Vagina (tissue), 2 donors: ENCODE measurements around the gene PLEKHF1. TPM values are rescaled to one million over a fixed set of nuclear protein-coding genes. Genes with fewer than 3 reads are reported as not detected.

Experiments
- DNase-seq, 2 donors: peaks; one replicate each; pipeline ENCODE4 v3.0.0-alpha.2; 2017; ENCODE audit errors: extremely low spot score in 2 of 2
- H3K27ac ChIP-seq: fragments of 200-600 bp; sonication (generic); one replicate; pipeline ENCODE4 v1.5.1; 2019
- H3K27me3 ChIP-seq: fragments of 200-600 bp; sonication (generic); one replicate; pipeline ENCODE4 v1.5.1; 2019
- H3K36me3 ChIP-seq, 2 donors: fragments of 200-600 bp; sonication (generic); one replicate each; pipeline ENCODE4 v1.5.1; 2017 to 2019
- H3K4me1 ChIP-seq: fragments of 200-600 bp; sonication (generic); one replicate; pipeline ENCODE4 v1.5.1; 2019
- H3K4me3 ChIP-seq, 2 donors: fragments of 200-600 bp; sonication (generic); 1 replicate in 1 of 2; 2 replicates in 1 of 2; pipeline ENCODE4 v1.5.1; 2016 to 2019
- H3K9me3 ChIP-seq: fragments of 200-600 bp; sonication (generic); one replicate; pipeline ENCODE4 v1.5.1; 2019
- CTCF ChIP-seq, 3 experiments: fragments of 450-650 bp in 2 of 3; fragments of 200-600 bp in 1 of 3; sonication (generic) in 1 of 3; IDR thresholded peaks; one replicate each; pipeline ENCODE4 v1.5.1; 2017 to 2019; ENCODE audit warnings: antibody characterized with exemption in 3 of 3, mild to moderate bottlenecking in 2 of 3, moderate library complexity in 2 of 3
- POLR2A ChIP-seq, 2 donors: fragments of 450-650 bp; IDR thresholded peaks; one replicate each; pipeline ENCODE4 v1.6.1; 2017; ENCODE audit warnings: antibody characterized with exemption in 2 of 2, mild to moderate bottlenecking in 2 of 2, moderate library complexity in 2 of 2
- POLR2AphosphoS5 ChIP-seq, 2 donors: sonication (generic); formaldehyde crosslinking; IDR thresholded peaks; one replicate each; pipeline ENCODE4 v1.9.0; 2017; ENCODE audit warnings: antibody characterized with exemption in 2 of 2, mild to moderate bottlenecking in 2 of 2, low read depth in 1 of 2; ENCODE audit not compliant: insufficient read depth in 1 of 2
- intact Hi-C: fragments of 100-400 bp; cut with DNase I; formaldehyde crosslinking; loops from one replicate; pipeline ENCODE4 v1.15.1; 2023
- total RNA-seq: library from RNA; depleted of rRNA; stranded (reverse); fragments of >200 nt; gene quantifications from one replicate; pipeline ENCODE4 v1.2.3, GENCODE V29; 2016

Gene PLEKHF1
- total RNA-seq, 1 donor from 2014 or later, result 37.1 TPM

DNA sequence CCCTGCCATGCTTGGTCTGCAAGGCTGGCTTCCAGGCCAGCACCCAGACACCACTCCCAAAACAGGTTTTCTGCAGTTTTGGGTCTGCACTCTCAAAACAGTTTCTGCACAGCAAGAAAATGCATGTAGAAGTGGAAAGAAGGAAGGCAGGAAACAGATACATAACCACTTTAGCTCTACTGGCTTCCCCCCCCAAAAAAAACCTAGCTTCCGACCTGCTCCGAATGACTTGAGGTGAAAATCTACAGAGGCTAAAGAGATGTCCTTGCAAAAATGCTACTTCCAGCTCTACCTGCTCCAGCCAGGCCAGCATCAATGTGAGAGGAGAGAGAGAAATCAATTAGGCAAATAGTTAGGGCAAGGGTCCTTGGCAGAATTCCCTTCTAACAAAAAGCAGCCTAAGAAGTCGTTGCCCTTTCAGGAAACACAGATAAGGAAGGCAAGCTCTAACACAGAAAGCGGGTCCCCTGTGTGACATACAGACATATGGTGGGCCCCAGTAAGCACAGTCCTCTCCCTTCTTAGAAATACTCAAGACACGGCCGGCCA lies 46.4 kb downstream of the PLEKHF1 start:
- no peaks in the 10 kb centered on the region for H3K27me3 ChIP-seq
- no peaks in the 10 kb centered on the region for H3K9me3 ChIP-seq
- no peak overlapping the region for H3K4me3 ChIP-seq
- intact Hi-C loops, result loop anchor here (10.0 kb wide), 1 partner anchor 47 kb away; the partner anchor contains the start of gene PLEKHF1
- no peaks in the 10 kb centered on the region for H3K36me3 ChIP-seq
- no peak for TF ChIP-seq POLR2AphosphoS5 (IDR thresholded peaks at IDR 0.05; ENCODE audit: insufficient read depth in 1 of 2, low read depth in 1 of 2)
- no peak for TF ChIP-seq POLR2A (IDR thresholded peaks at IDR 0.05)
- no peak for TF ChIP-seq CTCF (IDR thresholded peaks at IDR 0.05)
- no peak for DNase-seq
- no peak overlapping the region for H3K27ac ChIP-seq
- H3K4me1 ChIP-seq, result peaks cover 29% of the 10 kb centered on the region

- intact Hi-C loops, result loop anchor here (10.0 kb wide), 1 partner anchor 48 kb away; the partner anchor contains the start of gene PLEKHF1
- no peak for DNase-seq
- peaks cover 33% of the 10 kb centered on the region for H3K4me1 ChIP-seq
- H3K36me3 ChIP-seq, result no peaks in the 10 kb centered on the region
- no peaks in the 10 kb centered on the region for H3K27me3 ChIP-seq
- no peak overlapping the region for H3K27ac ChIP-seq
- H3K9me3 ChIP-seq, result no peaks in the 10 kb centered on the region
- no peak for TF ChIP-seq POLR2AphosphoS5 (IDR thresholded peaks at IDR 0.05; ENCODE audit: insufficient read depth in 1 of 2, low read depth in 1 of 2)
- no peak for TF ChIP-seq CTCF (IDR thresholded peaks at IDR 0.05)
- no peak for TF ChIP-seq POLR2A (IDR thresholded peaks at IDR 0.05)
- no peak overlapping the region for H3K4me3 ChIP-seq
Measured at GRCh38 chr19:29712744-29713516, 47.7 kb downstream of the PLEKHF1 start.

- no peak for DNase-seq
- Histone ChIP-seq H3K4me3 (peak overlapping the region; percentile 81 to 92), H3K36me3 (no peaks in the 10 kb centered on the region), H3K27me3 (no peaks in the 10 kb centered on the region), H3K27ac (peak overlapping the region; percentile 90), H3K4me1 (peaks cover 33% of the 10 kb centered on the region), H3K9me3 (no peaks in the 10 kb centered on the region)
- intact Hi-C loops, result loop anchor here (2.0 to 10.0 kb wide), 2 partner anchors 50 to 104 kb away; partner anchors contain the start of gene PLEKHF1
- TF ChIP-seq CTCF (IDR thresholded peaks at IDR 0.05) (no peak), POLR2A (IDR thresholded peaks at IDR 0.05) (no peak), POLR2AphosphoS5 (IDR thresholded peaks at IDR 0.05; ENCODE audit: insufficient read depth in 1 of 2, low read depth in 1 of 2) (no peak)
Measured at GRCh38 chr19:29714371-29714952, 49.2 kb downstream of the PLEKHF1 start.

GRCh38 chr19:29714953-29715700 lies 49.9 kb downstream of the PLEKHF1 start, which contains the start of gene C19orf12:
Gene C19orf12 (minus strand): TSS chr19:29715261. CDS start chr19:29708413, 6,848 bp downstream.
- H3K4me3 ChIP-seq, result peak within 1 kb of the TSS; percentile 81 to 92
- DNase-seq, result no peak
- peaks cover 33% of the 10 kb centered on the region for H3K4me1 ChIP-seq
- no peaks in the 10 kb centered on the region for H3K9me3 ChIP-seq
- H3K27me3 ChIP-seq, result no peaks in the 10 kb centered on the region
- no peaks in the 10 kb centered on the region for H3K36me3 ChIP-seq
- intact Hi-C loops, result loop anchor here (2.0 to 10.0 kb wide), 2 partner anchors 50 to 104 kb away; partner anchors contain the start of gene PLEKHF1
- peak within 1 kb of the TSS; percentile 90 for H3K27ac ChIP-seq
- TF ChIP-seq CTCF (IDR thresholded peaks at IDR 0.05) (no peak), POLR2A (IDR thresholded peaks at IDR 0.05) (peak in 1 of 2 donors; percentile 69), POLR2AphosphoS5 (IDR thresholded peaks at IDR 0.05; ENCODE audit: insufficient read depth in 1 of 2, low read depth in 1 of 2) (peak in 1 of 2 donors; percentile 79)
